NAMALWA (cell line): Measurements from ENCODE around the gene COPS8.
A peak's percentile ranks its signal among the peaks of the same experiment; 100 is the strongest.

Experiments used
- DNase-seq: peaks from one replicate; pipeline ENCODE4 v3.0.0-alpha.2; 2015; ENCODE audit warnings: low spot score

Gene COPS8

GRCh38 chr2:237097911-237098702, 12.4 kb downstream of the COPS8 start:
- no peak for DNase-seq

- no peak for DNase-seq
Measured at GRCh38 chr2:237099804-237100203, 14.1 kb downstream of the COPS8 start.

GRCh38 chr2:237101118-237101979, 15.7 kb downstream of the COPS8 start:
- DNase-seq = no peak

- no peak for DNase-seq
Measured at GRCh38 chr2:237102428-237102827, 16.7 kb downstream of the COPS8 start.

- no peak for DNase-seq
Measured at GRCh38 chr2:237109421-237109934, 23.8 kb downstream of the COPS8 start.

DNA sequence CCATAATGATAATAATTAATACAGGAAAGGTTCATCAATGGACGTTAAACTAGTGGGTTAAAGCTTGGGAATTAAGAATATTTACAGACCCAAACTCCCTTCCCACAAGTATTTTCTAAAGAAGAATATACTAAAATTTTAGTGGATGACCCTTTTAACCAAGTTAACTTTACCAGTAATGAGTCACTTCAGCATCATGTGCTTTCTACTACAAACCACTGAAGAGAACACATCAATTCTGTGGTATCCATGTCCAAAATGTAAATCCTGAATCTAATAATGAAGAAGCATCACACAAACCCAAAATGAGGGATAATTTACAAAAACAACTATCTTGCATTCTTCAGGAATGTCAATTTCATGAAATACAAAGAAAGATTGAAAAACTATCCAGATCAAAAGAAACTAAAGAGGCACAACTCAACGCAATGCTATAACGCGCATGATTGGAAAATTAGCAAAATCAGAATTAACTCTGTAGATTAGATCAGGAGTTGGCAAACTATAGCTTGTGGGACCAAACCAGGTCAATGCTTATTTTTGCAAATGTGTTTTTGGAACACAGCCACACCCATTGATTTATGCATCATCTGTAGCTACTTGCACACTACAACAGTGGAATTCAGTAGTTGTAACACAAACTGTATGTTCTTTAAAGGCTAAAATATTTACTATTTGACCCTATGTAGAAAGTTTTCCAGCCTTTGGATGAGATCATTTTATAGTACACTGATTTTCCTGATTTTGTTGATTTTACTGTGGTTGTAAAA, 27.5 kb downstream of the COPS8 start:
- no peak for DNase-seq

- no peak for DNase-seq
Measured at GRCh38 chr2:237115870-237116269, 30.2 kb downstream of the COPS8 start.

DNA sequence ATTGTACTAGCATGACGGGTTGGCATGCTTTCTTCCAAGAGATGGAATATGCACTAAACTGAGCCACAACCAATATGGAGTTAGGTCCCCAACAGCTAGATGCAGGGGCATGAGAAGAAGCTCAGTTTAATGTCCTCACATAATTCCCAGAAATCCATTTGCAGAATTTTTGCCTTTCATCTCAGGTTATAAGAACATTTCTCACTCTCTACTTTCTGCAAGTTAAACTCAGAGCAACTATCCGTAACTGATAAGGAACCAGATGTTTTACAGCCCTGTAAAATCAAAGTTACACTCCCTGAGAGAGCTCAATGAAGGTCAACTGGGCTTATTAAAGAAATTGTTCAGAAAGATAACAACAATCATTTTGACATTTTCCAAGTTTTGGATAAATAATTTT, 30.7 kb downstream of the COPS8 start:
- no peak for DNase-seq

DNA sequence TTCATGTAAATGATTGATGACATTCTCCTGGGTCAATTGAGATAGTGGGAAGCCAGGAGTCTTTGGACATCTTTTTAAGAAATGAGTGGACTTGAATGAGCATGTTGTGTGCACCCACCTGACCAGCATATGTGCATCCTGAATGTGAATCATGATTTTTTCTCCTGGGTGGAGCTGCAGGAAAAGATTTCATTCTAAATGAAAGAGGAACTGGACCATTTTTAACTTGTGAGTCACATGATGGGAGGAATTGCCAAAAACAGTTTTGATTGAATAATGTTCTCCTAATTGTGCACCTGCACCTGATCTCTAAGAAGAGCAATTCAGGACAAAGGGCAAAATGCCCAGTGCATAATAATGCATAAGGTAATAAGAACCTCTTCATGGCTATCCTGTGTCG, 32.3 kb downstream of the COPS8 start:
- no peak for DNase-seq

GRCh38 chr2:237118561-237119155, 33.0 kb downstream of the COPS8 start:
- no peak for DNase-seq

DNA sequence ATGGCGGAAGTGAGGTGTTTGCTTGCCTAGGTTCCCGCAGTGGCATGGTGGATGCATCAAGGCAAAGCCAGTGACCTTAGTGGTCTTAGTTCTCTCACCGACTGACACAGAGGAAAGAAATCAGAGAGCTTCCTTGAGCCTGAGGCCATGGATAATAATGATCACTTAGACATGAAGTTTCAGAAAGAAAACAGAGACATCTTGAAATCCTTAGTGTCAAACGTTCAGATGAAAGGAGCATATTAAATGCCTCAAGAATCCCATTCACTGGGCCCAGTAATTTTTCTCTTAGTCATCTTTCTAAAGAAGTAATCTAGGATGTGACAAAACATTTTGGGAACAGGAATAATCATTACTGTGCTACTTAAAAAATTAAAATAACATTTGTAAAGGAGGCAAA, 35.2 kb downstream of the COPS8 start:
- no peak for DNase-seq

DNA sequence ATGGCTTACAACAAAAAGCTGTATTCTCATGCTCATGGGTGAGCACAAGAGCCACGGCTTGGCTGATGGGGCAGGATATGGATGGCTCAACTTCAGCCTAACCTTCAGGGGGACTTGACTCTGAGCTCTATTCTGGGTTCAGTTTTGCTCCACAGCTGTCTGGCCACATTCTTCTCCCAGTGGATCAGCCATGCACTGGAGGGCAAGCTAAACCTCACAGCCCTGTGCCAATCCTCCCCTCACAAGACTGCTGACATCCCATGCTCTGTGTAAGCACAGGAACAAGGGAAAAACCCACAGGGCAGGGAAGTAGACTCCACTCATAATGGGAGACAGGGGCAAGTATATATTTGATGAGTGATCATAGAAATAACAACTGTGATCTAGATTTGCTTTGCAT, 35.6 kb downstream of the COPS8 start:
- DNase-seq = no peak

GRCh38 chr2:237122214-237122666, 36.6 kb downstream of the COPS8 start:
- DNase-seq = peak; percentile 58

DNA sequence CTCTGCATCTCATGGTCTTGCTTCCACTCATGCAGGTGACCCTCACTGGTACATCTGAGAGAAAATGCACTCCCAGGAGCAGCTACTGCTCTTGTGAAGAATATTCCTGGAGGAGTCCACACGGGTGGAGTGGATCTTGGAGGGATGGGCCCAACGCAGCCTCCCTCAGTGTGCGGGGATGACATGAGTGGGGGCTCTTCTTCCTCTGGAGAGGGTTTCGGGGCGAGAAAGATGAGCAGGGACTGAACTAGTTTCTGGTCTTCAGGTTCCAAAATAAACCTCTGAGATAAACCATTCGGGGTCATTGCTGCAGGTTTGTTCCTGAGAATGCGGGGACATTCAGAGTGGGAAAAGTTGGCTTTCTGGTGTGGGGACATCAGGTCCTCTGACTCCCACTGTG, 39.1 kb downstream of the COPS8 start:
- DNase-seq = no peak

DNA sequence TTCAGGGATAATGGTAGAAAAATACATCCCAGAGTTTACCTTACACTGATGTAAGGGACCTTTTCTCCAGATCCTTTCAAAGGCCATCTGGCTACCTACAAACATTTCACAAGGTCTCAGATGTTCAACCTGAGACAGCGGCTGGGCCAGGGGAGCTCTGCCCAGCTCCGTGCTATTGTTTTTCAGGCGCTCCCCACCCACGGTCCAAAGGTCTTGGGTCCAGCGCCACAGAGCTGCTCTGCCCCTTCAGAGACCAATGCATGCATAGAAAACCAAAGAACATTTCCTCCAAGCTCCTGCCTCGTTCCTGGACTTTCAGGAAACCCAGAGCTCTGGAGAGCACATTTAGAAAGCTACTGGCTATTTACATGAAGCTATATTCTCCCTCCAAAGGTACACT, 40.3 kb downstream of the COPS8 start:
- DNase-seq = no peak

DNA sequence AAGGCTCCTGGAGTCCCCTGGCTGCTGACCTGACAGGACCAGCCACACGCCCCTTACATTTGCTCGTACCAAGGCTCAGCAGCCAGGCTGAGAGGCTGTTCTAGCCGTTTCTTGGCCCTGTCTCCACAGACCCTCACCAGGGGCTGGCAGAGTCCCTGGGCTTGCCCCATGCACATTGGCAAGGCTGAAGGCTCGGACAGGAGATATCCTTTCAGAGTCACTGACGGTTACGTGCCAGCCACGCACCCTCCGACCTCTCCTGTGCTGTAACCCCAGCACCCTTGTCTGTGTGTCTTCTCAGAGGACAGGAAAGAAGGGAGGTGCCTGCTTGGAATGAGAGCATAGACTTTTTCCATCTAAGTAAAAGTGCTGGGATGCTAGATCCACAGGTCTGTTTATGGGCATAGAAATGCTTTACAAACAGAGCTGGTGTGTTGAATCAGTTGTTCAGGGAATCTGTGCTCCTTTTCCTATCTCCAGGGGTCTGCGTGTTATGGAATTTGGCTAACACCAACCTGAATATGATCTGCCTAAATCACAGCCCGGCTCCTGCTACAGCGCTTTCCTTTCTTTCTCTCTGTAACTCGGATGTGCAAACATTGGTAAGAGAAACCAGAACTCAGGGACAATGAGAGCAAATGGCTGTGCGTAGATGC, 41.0 kb downstream of the COPS8 start:
- DNase-seq = no peak

GRCh38 chr2:237128026-237128703, 42.5 kb downstream of the COPS8 start:
- no peak for DNase-seq

GRCh38 chr2:237128845-237129592, 43.3 kb downstream of the COPS8 start:
- no peak for DNase-seq

DNA sequence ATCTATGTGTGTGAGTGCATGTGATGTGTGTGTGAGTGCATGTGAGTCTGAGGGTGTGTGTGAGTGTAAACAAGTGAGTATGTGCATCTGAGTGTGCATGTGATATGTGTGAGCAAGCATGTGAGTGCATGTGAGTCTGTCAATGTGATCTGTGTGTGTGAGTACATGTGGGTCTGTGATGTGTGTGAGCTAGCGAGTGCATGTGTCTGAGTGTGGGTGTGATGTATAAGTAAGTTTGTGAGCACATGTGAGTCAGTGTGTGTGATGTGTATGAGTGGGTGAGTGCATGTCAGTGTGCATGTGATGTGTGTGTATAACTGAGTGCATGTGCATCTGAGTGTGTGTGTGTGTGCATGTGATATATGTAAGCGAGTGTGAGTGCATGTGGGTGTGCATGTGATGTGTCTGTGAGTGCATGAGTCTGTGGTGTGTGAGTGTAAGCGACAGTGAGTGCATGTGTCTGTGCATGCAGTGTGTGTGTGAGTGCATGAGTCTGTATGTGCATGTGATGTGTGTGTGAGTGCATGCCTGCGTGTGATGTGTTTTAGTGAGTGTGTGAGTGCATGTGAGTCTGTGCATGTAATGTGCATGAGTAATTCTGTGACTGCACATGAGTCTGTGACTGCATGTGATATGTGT, 44.1 kb downstream of the COPS8 start:
- DNase-seq = no peak
